ENCODE data around the gene PAN3.
A peak's percentile ranks its signal among the peaks of the same experiment; 100 is the strongest.

Gene PAN3

DNA sequence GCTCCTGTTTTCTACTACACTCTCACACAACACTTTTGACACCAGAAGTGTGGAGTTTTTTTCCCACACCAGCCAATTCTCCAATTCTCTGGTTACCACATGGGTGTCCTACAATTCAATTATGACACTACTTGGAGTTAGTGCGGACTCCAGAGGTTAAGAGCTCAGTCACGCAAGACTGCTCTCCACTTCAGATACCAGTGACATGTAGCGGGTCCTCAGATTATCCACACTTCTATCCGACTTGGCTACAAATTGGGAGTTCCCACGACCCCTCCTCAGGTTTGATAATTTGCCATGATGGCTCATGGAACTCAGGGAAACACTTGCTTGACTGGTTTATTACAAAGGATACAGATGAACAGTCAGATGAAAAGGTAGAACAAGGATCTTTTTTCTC, 32.9 kb downstream of the PAN3 start:
- ChIA-PET POLR2A (no interaction called here), CTCF (no interaction called here)
- no peak for TF ChIP-seq BHLHE40 (IDR thresholded peaks at IDR 0.05; ENCODE audit: borderline replicate concordance)
- no peak for TF ChIP-seq HDGF (IDR thresholded peaks at IDR 0.05; ENCODE audit: borderline replicate concordance)
- TF ChIP-seq SP1 (IDR thresholded peaks at IDR 0.05): no peak
- TF ChIP-seq, protein P1, sequence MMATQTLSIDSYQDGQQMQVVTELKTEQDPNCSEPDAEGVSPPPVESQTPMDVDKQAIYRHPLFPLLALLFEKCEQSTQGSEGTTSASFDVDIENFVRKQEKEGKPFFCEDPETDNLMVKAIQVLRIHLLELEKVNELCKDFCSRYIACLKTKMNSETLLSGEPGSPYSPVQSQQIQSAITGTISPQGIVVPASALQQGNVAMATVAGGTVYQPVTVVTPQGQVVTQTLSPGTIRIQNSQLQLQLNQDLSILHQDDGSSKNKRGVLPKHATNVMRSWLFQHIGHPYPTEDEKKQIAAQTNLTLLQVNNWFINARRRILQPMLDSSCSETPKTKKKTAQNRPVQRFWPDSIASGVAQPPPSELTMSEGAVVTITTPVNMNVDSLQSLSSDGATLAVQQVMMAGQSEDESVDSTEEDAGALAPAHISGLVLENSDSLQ (IDR thresholded peaks at IDR 0.05): no peak
- TF ChIP-seq LEF1 (IDR thresholded peaks at IDR 0.05; ENCODE audit: borderline replicate concordance): no peak
- DNase-seq (ENCODE audit: extremely low spot score): no peak

DNA sequence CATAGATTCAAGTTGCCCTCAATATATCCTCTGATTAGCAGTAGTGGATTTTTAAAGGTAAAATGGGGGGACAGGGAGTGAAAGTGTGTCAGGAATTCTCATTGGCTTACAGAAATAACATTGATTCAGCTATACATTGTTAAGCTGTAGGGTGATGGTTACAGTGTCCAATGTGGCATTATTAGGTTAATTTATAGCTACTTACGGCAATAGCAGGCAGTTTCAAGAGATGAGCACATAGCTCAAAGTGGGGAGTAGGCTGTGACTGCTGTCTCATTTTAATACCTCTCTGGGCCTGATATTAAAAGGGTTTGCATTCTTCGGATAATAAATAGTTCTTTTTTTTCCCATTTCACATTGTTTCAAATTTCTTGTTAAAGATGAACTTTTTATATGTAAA, 34.6 kb downstream of the PAN3 start:
- no peak for DNase-seq (ENCODE audit: extremely low spot score)
- ChIA-PET CTCF (no interaction called here), POLR2A (no interaction called here)
- TF ChIP-seq BHLHE40 (IDR thresholded peaks at IDR 0.05; ENCODE audit: borderline replicate concordance) (no peak), ELF4 (IDR thresholded peaks at IDR 0.05) (no peak), ZNF384 (IDR thresholded peaks at IDR 0.05) (no peak), L3MBTL2 (conservative IDR thresholded peaks at IDR 0.05) (no peak)

DNA sequence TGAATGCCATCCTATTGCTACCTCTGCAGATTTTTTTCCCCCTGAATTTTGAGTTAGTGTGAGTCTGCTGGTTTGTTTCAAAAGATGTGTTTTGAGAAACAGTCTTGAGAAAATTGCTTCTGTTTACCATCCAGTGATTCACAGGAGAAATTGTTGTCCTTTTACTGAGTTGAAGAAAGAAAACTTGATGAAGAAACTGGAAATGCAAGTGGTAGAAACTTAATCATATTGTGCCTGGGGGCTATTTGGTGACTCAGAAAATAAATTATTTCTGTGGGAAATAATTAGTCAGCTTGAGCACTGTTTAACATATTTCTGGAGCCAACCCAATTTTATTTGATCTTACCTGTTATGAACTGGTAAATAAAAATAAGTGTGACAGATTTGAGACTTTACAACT, 35.4 kb downstream of the PAN3 start:
- CTCF ChIA-PET: no interaction called here
- DNase-seq (ENCODE audit: extremely low spot score): no peak
- TF ChIP-seq NFRKB (IDR thresholded peaks at IDR 0.05) (no peak), TARDBP (IDR thresholded peaks at IDR 0.05) (no peak), BHLHE40 (IDR thresholded peaks at IDR 0.05; ENCODE audit: borderline replicate concordance) (no peak), SP1 (IDR thresholded peaks at IDR 0.05) (no peak), ZNF384 (IDR thresholded peaks at IDR 0.05) (no peak), FOXA1 (IDR thresholded peaks at IDR 0.05) (no peak), L3MBTL2 (conservative IDR thresholded peaks at IDR 0.05) (no peak), HDGF (IDR thresholded peaks at IDR 0.05; ENCODE audit: borderline replicate concordance) (no peak), FOXM1 (IDR thresholded peaks at IDR 0.05; ENCODE audit: borderline replicate concordance) (no peak), CTBP1 (IDR thresholded peaks at IDR 0.05; ENCODE audit: borderline replicate concordance) (no peak), SUZ12 (IDR thresholded peaks at IDR 0.05) (no peak), ELF4 (IDR thresholded peaks at IDR 0.05) (no peak)
- TF ChIP-seq, protein P1 (IDR thresholded peaks at IDR 0.05): no peak
- POLR2A ChIA-PET: no interaction called here

DNA sequence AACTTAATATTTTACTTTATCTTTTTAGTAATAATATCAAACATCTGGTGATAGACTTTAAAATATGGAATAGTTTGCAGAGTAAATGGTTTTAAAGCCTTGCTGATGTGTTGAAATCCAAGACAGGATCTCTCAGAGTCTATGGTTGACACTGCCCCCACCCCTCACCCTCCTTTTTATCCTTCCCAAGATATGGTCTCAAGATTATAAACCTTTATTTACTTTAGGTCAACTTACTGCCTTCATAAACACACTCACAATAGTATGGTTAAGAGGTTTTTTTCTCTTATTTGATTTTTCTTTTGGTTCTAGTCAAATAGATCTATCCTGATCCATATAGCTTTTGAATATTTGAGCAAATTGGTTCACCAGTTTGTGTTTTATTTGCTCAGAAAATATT, 39.0 kb downstream of the PAN3 start:
- no peak for DNase-seq (ENCODE audit: extremely low spot score)
- TF ChIP-seq ELF4 (IDR thresholded peaks at IDR 0.05) (no peak), SUZ12 (IDR thresholded peaks at IDR 0.05) (no peak), CTBP1 (IDR thresholded peaks at IDR 0.05; ENCODE audit: borderline replicate concordance) (no peak), FOXM1 (IDR thresholded peaks at IDR 0.05; ENCODE audit: borderline replicate concordance) (no peak), SP1 (IDR thresholded peaks at IDR 0.05) (no peak), FOXA1 (IDR thresholded peaks at IDR 0.05) (0 out of 2 replicates have a peak, but pooled peaks have one; percentile 25)
- TF ChIP-seq, protein P1 (IDR thresholded peaks at IDR 0.05): no peak
- CTCF ChIA-PET: no interaction called here
- POLR2A ChIA-PET: interaction anchor here (1.1 kb wide), 1 partner anchor 29 kb away, joined by 3 read pairs; no protein-coding TSS in a partner anchor

DNA sequence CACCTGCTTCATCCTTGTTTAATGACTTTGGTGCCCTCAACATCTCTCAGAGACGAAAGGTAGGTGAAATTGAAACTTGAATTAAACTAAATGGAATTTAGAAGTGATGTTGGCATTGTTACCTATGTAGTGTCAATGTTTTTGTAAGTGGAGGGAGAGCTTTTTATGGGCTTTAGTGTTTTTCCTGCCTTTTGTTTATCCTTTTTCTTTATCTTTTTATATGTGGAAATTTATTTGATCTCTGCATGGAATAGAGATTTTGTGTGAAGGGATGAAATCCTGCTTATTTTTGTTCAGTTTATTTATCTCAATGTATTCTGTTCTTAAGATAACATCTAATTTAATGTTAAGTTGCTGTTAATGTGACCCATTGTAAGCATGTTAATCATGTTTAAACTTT, 39.5 kb downstream of the PAN3 start:
- DNase-seq (ENCODE audit: extremely low spot score): no peak
- CTCF ChIA-PET: no interaction called here
- TF ChIP-seq SUZ12 (IDR thresholded peaks at IDR 0.05) (no peak), TARDBP (IDR thresholded peaks at IDR 0.05) (no peak), LEF1 (IDR thresholded peaks at IDR 0.05; ENCODE audit: borderline replicate concordance) (no peak), SP1 (IDR thresholded peaks at IDR 0.05) (no peak)
- POLR2A ChIA-PET: interaction anchor here (1.1 kb wide), 1 partner anchor 30 kb away, joined by 3 read pairs; no protein-coding TSS in a partner anchor

DNA sequence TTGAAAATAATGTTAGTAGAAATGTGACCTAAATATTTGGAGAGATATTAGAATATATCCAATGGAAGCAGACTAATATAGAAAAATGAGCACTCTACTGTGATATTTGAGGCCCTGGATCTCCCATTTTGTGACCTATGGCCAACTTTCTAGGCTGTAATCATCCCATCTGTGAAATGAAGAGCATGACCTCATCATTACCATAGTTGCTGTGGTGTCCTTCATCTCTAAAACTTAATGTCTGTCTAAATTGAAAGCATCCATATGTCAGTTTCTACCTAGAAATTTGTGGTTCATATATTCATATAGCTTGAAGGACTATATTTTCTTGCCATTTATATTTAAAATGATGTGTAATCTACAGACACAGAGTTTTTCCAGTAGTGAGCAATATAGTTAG, 41.6 kb downstream of the PAN3 start:
- ChIA-PET CTCF (interaction anchor here (0.7 kb wide), 1 partner anchor 102 kb away, joined by 3 read pairs; no protein-coding TSS in a partner anchor), POLR2A (no interaction called here)
- no peak for TF ChIP-seq TARDBP (IDR thresholded peaks at IDR 0.05)
- TF ChIP-seq BHLHE40 (IDR thresholded peaks at IDR 0.05; ENCODE audit: borderline replicate concordance): no peak
- TF ChIP-seq HDGF (IDR thresholded peaks at IDR 0.05; ENCODE audit: borderline replicate concordance): no peak
- no peak for TF ChIP-seq ARNT (IDR thresholded peaks at IDR 0.05)
- no peak for TF ChIP-seq SUZ12 (IDR thresholded peaks at IDR 0.05)
- no peak for TF ChIP-seq NFRKB (IDR thresholded peaks at IDR 0.05)
- no peak for TF ChIP-seq FOXK2 (IDR thresholded peaks at IDR 0.05)
- no peak for TF ChIP-seq SP1 (IDR thresholded peaks at IDR 0.05)
- no peak for TF ChIP-seq FOXA1 (IDR thresholded peaks at IDR 0.05)
- TF ChIP-seq ZNF384 (IDR thresholded peaks at IDR 0.05): no peak
- TF ChIP-seq, protein P1 (IDR thresholded peaks at IDR 0.05): no peak
- no peak for TF ChIP-seq ELF4 (IDR thresholded peaks at IDR 0.05)
- DNase-seq (ENCODE audit: extremely low spot score): no peak

DNA sequence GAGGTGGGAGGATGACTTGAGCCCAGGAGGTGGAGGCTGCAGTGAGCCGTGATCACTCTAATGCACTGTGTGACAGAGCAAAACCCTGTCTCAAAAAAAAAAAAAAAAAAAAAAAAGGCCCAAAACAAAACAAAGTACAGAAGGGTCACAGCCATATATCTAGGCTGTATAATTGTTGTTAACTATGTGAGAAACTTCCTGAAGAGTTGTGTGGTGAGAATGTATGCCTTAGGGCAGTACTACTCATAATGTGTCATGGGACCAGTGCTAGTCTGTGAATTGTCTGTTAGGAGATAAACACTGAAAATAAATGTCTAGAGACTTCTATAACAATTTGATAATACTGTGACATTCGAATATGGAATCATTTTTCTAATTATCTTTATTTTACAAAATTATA, 43.1 kb downstream of the PAN3 start:
- CTCF ChIA-PET: no interaction called here
- TF ChIP-seq ELF4 (IDR thresholded peaks at IDR 0.05) (no peak), LEF1 (IDR thresholded peaks at IDR 0.05; ENCODE audit: borderline replicate concordance) (no peak), FOXM1 (IDR thresholded peaks at IDR 0.05; ENCODE audit: borderline replicate concordance) (no peak), CTBP1 (IDR thresholded peaks at IDR 0.05; ENCODE audit: borderline replicate concordance) (no peak), SP1 (IDR thresholded peaks at IDR 0.05) (no peak), BHLHE40 (IDR thresholded peaks at IDR 0.05; ENCODE audit: borderline replicate concordance) (no peak), ZNF384 (IDR thresholded peaks at IDR 0.05) (no peak), TARDBP (IDR thresholded peaks at IDR 0.05) (no peak), FOXA1 (IDR thresholded peaks at IDR 0.05) (no peak), ARNT (IDR thresholded peaks at IDR 0.05) (no peak)
- TF ChIP-seq, protein P1 (IDR thresholded peaks at IDR 0.05): no peak
- no peak for DNase-seq (ENCODE audit: extremely low spot score)
- POLR2A ChIA-PET: no interaction called here
